Measurements from ENCODE around the gene RBL2.
"Not testable (repeated sequence)": the region's sequence is repeated elsewhere in the genome, so short reads cannot be mapped to it uniquely, and the experiment has no call there.

The RBL2 gene

GRCh38 chr16:53539346-53539745, 105.1 kb downstream of the RBL2 start:
- DNase-seq (ENCODE audit: low spot score); FAIRE-seq: not testable (repeated sequence)

- not testable (repeated sequence) for FAIRE-seq; DNase-seq (ENCODE audit: low spot score)
These were observed 105.8 kb downstream of the RBL2 start for GRCh38 chr16:53539759-53540718.
